IPS-20b (cell line): ENCODE data around the gene GPR39.

Experiments used
- H3K27ac ChIP-seq: one replicate; pipeline ENCODE4 v1.5.1; 2013; ENCODE audit warnings: low read length
- H3K27me3 ChIP-seq: 2 replicates; pipeline ENCODE4 v1.6.1; 2013; ENCODE audit warnings: mild to moderate bottlenecking, low read length, inconsistent platforms; ENCODE audit not compliant: insufficient read depth
- H3K36me3 ChIP-seq: 2 replicates; pipeline ENCODE4 v1.6.1; 2013; ENCODE audit warnings: low read depth, mild to moderate bottlenecking, inconsistent platforms, low read length, moderate library complexity; ENCODE audit not compliant: insufficient read depth
- H3K4me1 ChIP-seq: 2 replicates; pipeline ENCODE4 v1.6.1; 2013; ENCODE audit warnings: mild to moderate bottlenecking, control low read depth, inconsistent platforms, low read length, moderate library complexity; ENCODE audit not compliant: insufficient read depth
- H3K4me3 ChIP-seq: 2 replicates; pipeline ENCODE4 v1.5.1; 2013; ENCODE audit warnings: mild to moderate bottlenecking, low read length, inconsistent platforms
- H3K9ac ChIP-seq: 2 replicates; pipeline ENCODE4 v1.6.1; 2013; ENCODE audit warnings: low read depth, mild to moderate bottlenecking, inconsistent platforms, low read length, moderate library complexity
- H3K9me3 ChIP-seq: 2 replicates; pipeline ENCODE4 v1.6.1; 2013; ENCODE audit warnings: mild to moderate bottlenecking, low read depth, low read length, inconsistent platforms; ENCODE audit not compliant: insufficient read depth

The GPR39 gene

GRCh38 chr2:132549935-132550670, 133.5 kb downstream of the GPR39 start:
- peaks cover 6% of the 10 kb centered on the region; the same call in 1 of the 2 replicates for H3K4me1 ChIP-seq
- no peaks in the 10 kb centered on the region for H3K27me3 ChIP-seq
- no peak overlapping the region for H3K27ac ChIP-seq
- H3K36me3 ChIP-seq = no peaks in the 10 kb centered on the region
- H3K9me3 ChIP-seq = no peaks in the 10 kb centered on the region
- H3K4me3 ChIP-seq = no peak overlapping the region
- H3K9ac ChIP-seq = no peak overlapping the region

GRCh38 chr2:132550946-132551345, 134.3 kb downstream of the GPR39 start:
- Histone ChIP-seq H3K9ac (no peak overlapping the region), H3K4me1 (peaks cover 6% of the 10 kb centered on the region; the same call in 1 of the 2 replicates), H3K9me3 (no peaks in the 10 kb centered on the region), H3K27ac (no peak overlapping the region), H3K4me3 (no peak overlapping the region), H3K27me3 (no peaks in the 10 kb centered on the region), H3K36me3 (no peaks in the 10 kb centered on the region)

- Histone ChIP-seq H3K9me3 (no peaks in the 10 kb centered on the region), H3K4me3 (no peak overlapping the region), H3K36me3 (no peaks in the 10 kb centered on the region), H3K9ac (no peak overlapping the region), H3K27me3 (no peaks in the 10 kb centered on the region), H3K27ac (no peak overlapping the region), H3K4me1 (no peaks in the 10 kb centered on the region; the same call in 1 of the 2 replicates)
Measured at GRCh38 chr2:132557694-132558093, 141.1 kb downstream of the GPR39 start.

- H3K9me3 ChIP-seq = no peaks in the 10 kb centered on the region
- H3K36me3 ChIP-seq = no peaks in the 10 kb centered on the region
- no peak overlapping the region for H3K4me3 ChIP-seq
- H3K9ac ChIP-seq = no peak overlapping the region
- no peaks in the 10 kb centered on the region; the same call in 1 of the 2 replicates for H3K4me1 ChIP-seq
- H3K27me3 ChIP-seq = no peaks in the 10 kb centered on the region
- no peak overlapping the region for H3K27ac ChIP-seq
Measured at GRCh38 chr2:132559326-132559725, 142.7 kb downstream of the GPR39 start.

GRCh38 chr2:132559921-132560320, 143.3 kb downstream of the GPR39 start:
- H3K4me1 ChIP-seq = no peaks in the 10 kb centered on the region; the same call in 1 of the 2 replicates
- no peak overlapping the region for H3K27ac ChIP-seq
- no peak overlapping the region for H3K4me3 ChIP-seq
- no peaks in the 10 kb centered on the region for H3K36me3 ChIP-seq
- H3K9ac ChIP-seq = no peak overlapping the region
- H3K9me3 ChIP-seq = no peaks in the 10 kb centered on the region
- no peaks in the 10 kb centered on the region for H3K27me3 ChIP-seq

GRCh38 chr2:132560562-132560961, 144.0 kb downstream of the GPR39 start:
- H3K27me3 ChIP-seq = no peaks in the 10 kb centered on the region
- H3K9ac ChIP-seq = no peak overlapping the region
- no peak overlapping the region for H3K4me3 ChIP-seq
- H3K9me3 ChIP-seq = no peaks in the 10 kb centered on the region
- H3K36me3 ChIP-seq = no peaks in the 10 kb centered on the region
- no peaks in the 10 kb centered on the region; the same call in 1 of the 2 replicates for H3K4me1 ChIP-seq
- H3K27ac ChIP-seq = no peak overlapping the region

- Histone ChIP-seq H3K4me1 (no peaks in the 10 kb centered on the region; the same call in 1 of the 2 replicates), H3K27ac (no peak overlapping the region), H3K27me3 (no peaks in the 10 kb centered on the region), H3K9ac (no peak overlapping the region), H3K9me3 (no peaks in the 10 kb centered on the region), H3K4me3 (no peak overlapping the region), H3K36me3 (no peaks in the 10 kb centered on the region)
Measured at GRCh38 chr2:132562245-132562644, 145.6 kb downstream of the GPR39 start.

GRCh38 chr2:132564065-132564464, 147.5 kb downstream of the GPR39 start:
- no peaks in the 10 kb centered on the region for H3K36me3 ChIP-seq
- H3K9ac ChIP-seq = no peak overlapping the region
- no peak overlapping the region for H3K27ac ChIP-seq
- no peak overlapping the region for H3K4me3 ChIP-seq
- no peaks in the 10 kb centered on the region for H3K9me3 ChIP-seq
- H3K4me1 ChIP-seq = no peaks in the 10 kb centered on the region
- no peaks in the 10 kb centered on the region for H3K27me3 ChIP-seq

- H3K4me1 ChIP-seq = no peaks in the 10 kb centered on the region
- no peak overlapping the region for H3K27ac ChIP-seq
- no peak overlapping the region for H3K4me3 ChIP-seq
- no peaks in the 10 kb centered on the region for H3K36me3 ChIP-seq
- H3K27me3 ChIP-seq = no peaks in the 10 kb centered on the region
- no peak overlapping the region for H3K9ac ChIP-seq
- H3K9me3 ChIP-seq = no peaks in the 10 kb centered on the region
Measured at GRCh38 chr2:132566379-132566778, 149.8 kb downstream of the GPR39 start.

- Histone ChIP-seq H3K9me3 (no peaks in the 10 kb centered on the region), H3K4me3 (no peak overlapping the region), H3K27me3 (no peaks in the 10 kb centered on the region), H3K36me3 (no peaks in the 10 kb centered on the region), H3K9ac (no peak overlapping the region), H3K4me1 (no peaks in the 10 kb centered on the region), H3K27ac (no peak overlapping the region)
Measured at GRCh38 chr2:132567682-132568081, 151.1 kb downstream of the GPR39 start.

- Histone ChIP-seq H3K27me3 (no peaks in the 10 kb centered on the region), H3K4me3 (no peak overlapping the region), H3K9ac (no peak overlapping the region), H3K4me1 (no peaks in the 10 kb centered on the region), H3K36me3 (no peaks in the 10 kb centered on the region), H3K9me3 (no peaks in the 10 kb centered on the region), H3K27ac (no peak overlapping the region)
Measured at GRCh38 chr2:132568656-132569055, 152.1 kb downstream of the GPR39 start.

GRCh38 chr2:132573444-132574007, 156.9 kb downstream of the GPR39 start:
- H3K9me3 ChIP-seq = no peaks in the 10 kb centered on the region

More at GRCh38 chr2:132573444-132574007, 156.9 kb downstream of the GPR39 start:
- no peaks in the 10 kb centered on the region for H3K4me1 ChIP-seq
- no peak overlapping the region for H3K9ac ChIP-seq
- no peak overlapping the region for H3K27ac ChIP-seq
- no peak overlapping the region for H3K4me3 ChIP-seq
- no peaks in the 10 kb centered on the region for H3K36me3 ChIP-seq
- no peaks in the 10 kb centered on the region for H3K27me3 ChIP-seq
